Measurements from ENCODE around the gene TSPAN18.

TSPAN18 gene

GRCh38 chr11:44944181-44944852, 217.6 kb downstream of the TSPAN18 start:
- DNase-seq (ENCODE audit: extremely low spot score, insufficient read length, low read depth) (no peak), FAIRE-seq (no peak)

- FAIRE-seq (no peak), DNase-seq (ENCODE audit: extremely low spot score, insufficient read length, low read depth) (no peak)
Measured at GRCh38 chr11:44944853-44945235, 218.1 kb downstream of the TSPAN18 start.

GRCh38 chr11:44945666-44946065, 218.9 kb downstream of the TSPAN18 start:
- DNase-seq (ENCODE audit: extremely low spot score, insufficient read length, low read depth) (no peak), FAIRE-seq (no peak)

- FAIRE-seq: no peak
- no peak for DNase-seq (ENCODE audit: extremely low spot score, insufficient read length, low read depth)
Measured at GRCh38 chr11:44946263-44946662, 219.5 kb downstream of the TSPAN18 start.

- DNase-seq (ENCODE audit: extremely low spot score, insufficient read length, low read depth): no peak
- no peak for FAIRE-seq
Measured at GRCh38 chr11:44947114-44947513, 220.4 kb downstream of the TSPAN18 start.

GRCh38 chr11:44948155-44948554, 221.4 kb downstream of the TSPAN18 start:
- DNase-seq (ENCODE audit: extremely low spot score, insufficient read length, low read depth) (no peak), FAIRE-seq (no peak)

- no peak for DNase-seq (ENCODE audit: extremely low spot score, insufficient read length, low read depth)
- FAIRE-seq: no peak
Measured at GRCh38 chr11:44949160-44950030, 222.6 kb downstream of the TSPAN18 start.

- FAIRE-seq (no peak), DNase-seq (ENCODE audit: extremely low spot score, insufficient read length, low read depth) (no peak)
Measured at GRCh38 chr11:44950031-44950624, 223.4 kb downstream of the TSPAN18 start.

- DNase-seq (ENCODE audit: extremely low spot score, insufficient read length, low read depth): peak; percentile 20
- no peak for FAIRE-seq
Measured at GRCh38 chr11:44950625-44951476, 224.1 kb downstream of the TSPAN18 start, which contains the start of gene TP53I11. Gene TP53I11, minus strand, starts transcription at chr11:44950883. Its CDS starts 12,548 bp downstream, at chr11:44938335.

- no peak for DNase-seq (ENCODE audit: extremely low spot score, insufficient read length, low read depth)
- no peak for FAIRE-seq
Measured at GRCh38 chr11:44952082-44952481, 225.3 kb downstream of the TSPAN18 start.

- DNase-seq (ENCODE audit: extremely low spot score, insufficient read length, low read depth): no peak
- no peak for FAIRE-seq
Measured at GRCh38 chr11:44952500-44953260, 225.9 kb downstream of the TSPAN18 start.

- DNase-seq (ENCODE audit: extremely low spot score, insufficient read length, low read depth): no peak
- FAIRE-seq: no peak
Measured at GRCh38 chr11:44954051-44954906, 227.5 kb downstream of the TSPAN18 start.

GRCh38 chr11:44955015-44955738, 228.4 kb downstream of the TSPAN18 start:
- no peak for FAIRE-seq
- no peak for DNase-seq (ENCODE audit: extremely low spot score, insufficient read length, low read depth)

GRCh38 chr11:44957040-44957515, 230.3 kb downstream of the TSPAN18 start:
- DNase-seq (ENCODE audit: extremely low spot score, insufficient read length, low read depth) (no peak), FAIRE-seq (no peak)

- FAIRE-seq (no peak), DNase-seq (ENCODE audit: extremely low spot score, insufficient read length, low read depth) (no peak)
Measured at GRCh38 chr11:44957776-44958564, 231.2 kb downstream of the TSPAN18 start.

- DNase-seq (ENCODE audit: extremely low spot score, insufficient read length, low read depth) (no peak), FAIRE-seq (no peak)
Measured at GRCh38 chr11:44959064-44959463, 232.3 kb downstream of the TSPAN18 start.

Measured in GM18507 (cell line).